Neuron (in vitro differentiated cells): ENCODE data around the gene ENTR1.
"Not testable (repeated sequence)": the region's sequence is repeated elsewhere in the genome, so short reads cannot be mapped to it uniquely, and the experiment has no call there.

Experiments used
- H2AFZ ChIP-seq: one replicate; pipeline ENCODE4 v1.6.1; 2013; ENCODE audit warnings: low read depth, mild to moderate bottlenecking, inconsistent platforms, low read length, moderate library complexity
- H3K27me3 ChIP-seq: one replicate; pipeline ENCODE4 v1.6.1; 2013; ENCODE audit warnings: low read length; ENCODE audit not compliant: insufficient read depth
- H3K36me3 ChIP-seq: one replicate; pipeline ENCODE4 v1.6.1; 2013; ENCODE audit warnings: low read length; ENCODE audit not compliant: insufficient read depth
- H3K4me1 ChIP-seq: one replicate; pipeline ENCODE4 v1.6.1; 2013; ENCODE audit warnings: low read length; ENCODE audit not compliant: insufficient read depth
- H3K4me3 ChIP-seq: 2 replicates; pipeline ENCODE4 v1.5.1; 2013; ENCODE audit warnings: mild to moderate bottlenecking, low read length, moderate library complexity
- H3K9me3 ChIP-seq: one replicate; pipeline ENCODE4 v1.6.1; 2013; ENCODE audit warnings: low read length

Gene ENTR1

GRCh38 chr9:136423432-136424146 is 13.2 kb upstream of the ENTR1 start:
- Histone ChIP-seq H3K36me3 (peaks cover 60% of the 10 kb centered on the region), H3K9me3 (no peaks in the 10 kb centered on the region), H3K4me3 (no peak overlapping the region), H3K4me1 (no peaks in the 10 kb centered on the region), H2AFZ (no peak overlapping the region), H3K27me3 (no peaks in the 10 kb centered on the region)

- no peaks in the 10 kb centered on the region for H3K4me1 ChIP-seq
- H2AFZ ChIP-seq, result no peak overlapping the region
- no peak overlapping the region for H3K4me3 ChIP-seq
- H3K27me3 ChIP-seq, result no peaks in the 10 kb centered on the region
- peaks cover 66% of the 10 kb centered on the region for H3K36me3 ChIP-seq
- H3K9me3 ChIP-seq, result no peaks in the 10 kb centered on the region
These were observed 12.5 kb upstream of the ENTR1 start for GRCh38 chr9:136422876-136423275.

GRCh38 chr9:136421791-136422190 is 11.4 kb upstream of the ENTR1 start:
- no peak overlapping the region for H2AFZ ChIP-seq
- H3K9me3 ChIP-seq, result no peaks in the 10 kb centered on the region
- H3K4me1 ChIP-seq, result no peaks in the 10 kb centered on the region
- no peak overlapping the region for H3K4me3 ChIP-seq
- H3K27me3 ChIP-seq, result no peaks in the 10 kb centered on the region
- H3K36me3 ChIP-seq, result peaks cover 71% of the 10 kb centered on the region

- H3K4me1 ChIP-seq, result no peaks in the 10 kb centered on the region
- no peak overlapping the region for H3K4me3 ChIP-seq
- no peak overlapping the region for H2AFZ ChIP-seq
- H3K36me3 ChIP-seq, result peaks cover 84% of the 10 kb centered on the region
- no peaks in the 10 kb centered on the region for H3K27me3 ChIP-seq
- no peaks in the 10 kb centered on the region for H3K9me3 ChIP-seq
These were observed 8.6 kb upstream of the ENTR1 start for GRCh38 chr9:136419092-136419420.

GRCh38 chr9:136418182-136419091 is 8.0 kb upstream of the ENTR1 start:
- Histone ChIP-seq H3K9me3 (no peaks in the 10 kb centered on the region), H3K27me3 (no peaks in the 10 kb centered on the region), H2AFZ (no peak overlapping the region), H3K36me3 (peaks cover 85% of the 10 kb centered on the region), H3K4me3 (no peak overlapping the region), H3K4me1 (no peaks in the 10 kb centered on the region)

GRCh38 chr9:136416914-136417313 is 6.5 kb upstream of the ENTR1 start:
- Histone ChIP-seq H2AFZ (no peak overlapping the region), H3K4me1 (peaks cover 1% of the 10 kb centered on the region), H3K36me3 (peaks cover 83% of the 10 kb centered on the region), H3K4me3 (no peak overlapping the region), H3K9me3 (no peaks in the 10 kb centered on the region), H3K27me3 (no peaks in the 10 kb centered on the region)

GRCh38 chr9:136416427-136416826 is 6.0 kb upstream of the ENTR1 start:
- peaks cover 79% of the 10 kb centered on the region for H3K36me3 ChIP-seq

GRCh38 chr9:136412962-136413361 is 2.5 kb upstream of the ENTR1 start:
- H3K36me3 ChIP-seq, result peaks cover 55% of the 10 kb centered on the region
- H2AFZ ChIP-seq, result no peak overlapping the region
- no peaks in the 10 kb centered on the region for H3K27me3 ChIP-seq
- no peak overlapping the region for H3K4me3 ChIP-seq
- H3K4me1 ChIP-seq, result peaks cover 17% of the 10 kb centered on the region
- H3K9me3 ChIP-seq, result no peaks in the 10 kb centered on the region

More at GRCh38 chr9:136416427-136416826, 6.0 kb upstream of the ENTR1 start:
- Histone ChIP-seq H3K27me3 (no peaks in the 10 kb centered on the region), H3K4me3 (no peak overlapping the region), H2AFZ (no peak overlapping the region), H3K4me1 (peaks cover 6% of the 10 kb centered on the region), H3K9me3 (no peaks in the 10 kb centered on the region)

GRCh38 chr9:136411378-136411777 is 964 bp upstream of the ENTR1 start:
- H3K36me3 ChIP-seq, result peaks cover 50% of the 10 kb centered on the region

GRCh38 chr9:136409557-136410455 is 608 bp downstream of the ENTR1 start:
- Histone ChIP-seq H2AFZ (no peak overlapping the region), H3K9me3 (no peaks in the 10 kb centered on the region), H3K27me3 (no peaks in the 10 kb centered on the region), H3K4me3 (peak overlapping the region; percentile 96), H3K4me1 (peaks cover 17% of the 10 kb centered on the region), H3K36me3 (peaks cover 49% of the 10 kb centered on the region)

More at GRCh38 chr9:136411378-136411777, 964 bp upstream of the ENTR1 start:
- Histone ChIP-seq H3K4me1 (peaks cover 17% of the 10 kb centered on the region), H3K27me3 (no peaks in the 10 kb centered on the region), H3K4me3 (peak overlapping the region; percentile 96), H3K9me3 (no peaks in the 10 kb centered on the region), H2AFZ (no peak overlapping the region)

- Histone ChIP-seq H2AFZ (no peak overlapping the region), H3K27me3 (no peaks in the 10 kb centered on the region), H3K36me3 (peaks cover 43% of the 10 kb centered on the region), H3K9me3 (no peaks in the 10 kb centered on the region), H3K4me1 (peaks cover 17% of the 10 kb centered on the region), H3K4me3 (no peak overlapping the region)
These were observed 2.5 kb downstream of the ENTR1 start for GRCh38 chr9:136407911-136408310.

- H3K27me3 ChIP-seq, H3K4me3 ChIP-seq, H2AFZ ChIP-seq, H3K9me3 ChIP-seq: not testable (repeated sequence)
- Histone ChIP-seq H3K4me1 (peaks cover 23% of the 10 kb centered on the region), H3K36me3 (peaks cover 44% of the 10 kb centered on the region)
These were observed 3.4 kb downstream of the ENTR1 start for GRCh38 chr9:136407061-136407460.

- H3K36me3 ChIP-seq, result peaks cover 43% of the 10 kb centered on the region
- H3K4me3 ChIP-seq, H3K9me3 ChIP-seq: not testable (repeated sequence)
These were observed 4.5 kb downstream of the ENTR1 start for GRCh38 chr9:136405904-136406303.

More at GRCh38 chr9:136405904-136406303, 4.5 kb downstream of the ENTR1 start:
- not testable (repeated sequence) for H3K27me3 ChIP-seq, H2AFZ ChIP-seq
- peaks cover 20% of the 10 kb centered on the region for H3K4me1 ChIP-seq
